ENCODE measurements around the gene FRMPD4. TPM values are rescaled to one million over a fixed set of nuclear protein-coding genes. Genes with fewer than 3 reads are reported as not detected.

The FRMPD4 gene
- total RNA-seq, 1 donor from 2014 or later: 0.54 TPM

GRCh38 chrX:12339921-12340320, 201.6 kb downstream of the FRMPD4 start:
- Mint-ChIP-seq H3K27me3 (ENCODE audit: low read depth, unreplicated experiment) (peaks cover 2% of the 10 kb centered on the region), H3K4me1 (ENCODE audit: low read depth, unreplicated experiment) (no peaks in the 10 kb centered on the region), H3K4me3 (ENCODE audit: unreplicated experiment) (no peak overlapping the region), H3K9me3 (ENCODE audit: unreplicated experiment) (no peaks in the 10 kb centered on the region), H3K36me3 (ENCODE audit: low read depth, unreplicated experiment) (no peaks in the 10 kb centered on the region), H3K27ac (ENCODE audit: unreplicated experiment) (no peak overlapping the region)
- FAIRE-seq: no peak
- H3K4me3 ChIP-seq (ENCODE audit: insufficient read depth, low read depth, low read length): no peak overlapping the region
- H3K4me1 ChIP-seq (ENCODE audit: insufficient read depth, low read length): no peaks in the 10 kb centered on the region
- no peaks in the 10 kb centered on the region for H3K79me2 ChIP-seq (ENCODE audit: insufficient read depth, low read length)
- H4K20me1 ChIP-seq (ENCODE audit: insufficient read depth, low read length): no peaks in the 10 kb centered on the region
- no peak overlapping the region for H2AFZ ChIP-seq (ENCODE audit: low read depth, low read length)
- H3K36me3 ChIP-seq (ENCODE audit: insufficient read depth, low read length): no peaks in the 10 kb centered on the region
- H3K4me2 ChIP-seq (ENCODE audit: low read length): no peak overlapping the region
- H3K27me3 ChIP-seq (ENCODE audit: insufficient read depth, low read length): no peaks in the 10 kb centered on the region
- DNase-seq (ENCODE audit: low read depth): no peak
- no peak overlapping the region for H3K27ac ChIP-seq (ENCODE audit: low read depth, low read length)
- TF ChIP-seq, protein P1, sequence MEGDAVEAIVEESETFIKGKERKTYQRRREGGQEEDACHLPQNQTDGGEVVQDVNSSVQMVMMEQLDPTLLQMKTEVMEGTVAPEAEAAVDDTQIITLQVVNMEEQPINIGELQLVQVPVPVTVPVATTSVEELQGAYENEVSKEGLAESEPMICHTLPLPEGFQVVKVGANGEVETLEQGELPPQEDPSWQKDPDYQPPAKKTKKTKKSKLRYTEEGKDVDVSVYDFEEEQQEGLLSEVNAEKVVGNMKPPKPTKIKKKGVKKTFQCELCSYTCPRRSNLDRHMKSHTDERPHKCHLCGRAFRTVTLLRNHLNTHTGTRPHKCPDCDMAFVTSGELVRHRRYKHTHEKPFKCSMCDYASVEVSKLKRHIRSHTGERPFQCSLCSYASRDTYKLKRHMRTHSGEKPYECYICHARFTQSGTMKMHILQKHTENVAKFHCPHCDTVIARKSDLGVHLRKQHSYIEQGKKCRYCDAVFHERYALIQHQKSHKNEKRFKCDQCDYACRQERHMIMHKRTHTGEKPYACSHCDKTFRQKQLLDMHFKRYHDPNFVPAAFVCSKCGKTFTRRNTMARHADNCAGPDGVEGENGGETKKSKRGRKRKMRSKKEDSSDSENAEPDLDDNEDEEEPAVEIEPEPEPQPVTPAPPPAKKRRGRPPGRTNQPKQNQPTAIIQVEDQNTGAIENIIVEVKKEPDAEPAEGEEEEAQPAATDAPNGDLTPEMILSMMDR (IDR thresholded peaks at IDR 0.05; ENCODE audit: insufficient read depth, low read depth, low read length): no peak
- TF ChIP-seq EZH2 (IDR thresholded peaks at IDR 0.05; ENCODE audit: insufficient read depth, low read length): no peak
- H3K9ac ChIP-seq (ENCODE audit: low read length): no peak overlapping the region
- no peaks in the 10 kb centered on the region for H3K9me3 ChIP-seq (ENCODE audit: insufficient read depth, low read depth, low read length)

DNA sequence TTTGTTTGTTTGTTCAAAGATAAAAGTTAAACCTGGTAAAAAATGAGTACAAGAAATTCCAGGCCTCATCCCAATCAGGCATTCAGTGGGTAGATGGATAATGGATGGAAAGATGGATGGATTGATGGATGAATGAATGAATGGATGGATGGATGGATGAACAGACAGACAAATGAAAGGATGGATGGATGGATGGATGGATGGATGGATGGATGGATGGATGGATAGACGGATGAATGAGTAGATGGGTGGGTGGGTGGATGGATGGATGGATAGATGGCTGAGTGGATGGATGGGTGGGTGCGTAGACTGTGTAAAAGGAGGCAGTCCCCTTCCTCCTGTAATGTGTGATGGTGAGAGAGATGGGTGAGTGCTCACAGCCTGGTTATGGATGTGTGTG, 206.7 kb downstream of the FRMPD4 start:
- no peak overlapping the region for H3K9ac ChIP-seq (ENCODE audit: low read length)
- no peak overlapping the region for H3K4me2 ChIP-seq (ENCODE audit: low read length)
- FAIRE-seq (no peak), DNase-seq (ENCODE audit: low read depth) (no peak)
- H3K27ac ChIP-seq (ENCODE audit: low read depth, low read length): no peak overlapping the region
- no peaks in the 10 kb centered on the region for H3K36me3 ChIP-seq (ENCODE audit: insufficient read depth, low read length)
- H3K4me1 ChIP-seq (ENCODE audit: insufficient read depth, low read length): no peaks in the 10 kb centered on the region
- no peaks in the 10 kb centered on the region for H4K20me1 ChIP-seq (ENCODE audit: insufficient read depth, low read length)
- H3K9me3 Mint-ChIP-seq (ENCODE audit: unreplicated experiment): no peaks in the 10 kb centered on the region
- no peaks in the 10 kb centered on the region for H3K9me3 ChIP-seq (ENCODE audit: insufficient read depth, low read depth, low read length)
- H3K4me3 ChIP-seq (ENCODE audit: insufficient read depth, low read depth, low read length): no peak overlapping the region
- H3K27ac Mint-ChIP-seq (ENCODE audit: unreplicated experiment): no peak overlapping the region
- no peak overlapping the region for H2AFZ ChIP-seq (ENCODE audit: low read depth, low read length)
- no peak for TF ChIP-seq EZH2 (IDR thresholded peaks at IDR 0.05; ENCODE audit: insufficient read depth, low read length)
- TF ChIP-seq, protein P1 (IDR thresholded peaks at IDR 0.05; ENCODE audit: insufficient read depth, low read depth, low read length): no peak
- no peaks in the 10 kb centered on the region for H3K36me3 Mint-ChIP-seq (ENCODE audit: low read depth, unreplicated experiment)
- H3K27me3 ChIP-seq (ENCODE audit: insufficient read depth, low read length): no peaks in the 10 kb centered on the region
- no peaks in the 10 kb centered on the region for H3K4me1 Mint-ChIP-seq (ENCODE audit: low read depth, unreplicated experiment)
- peaks cover 2% of the 10 kb centered on the region for H3K27me3 Mint-ChIP-seq (ENCODE audit: low read depth, unreplicated experiment)
- H3K79me2 ChIP-seq (ENCODE audit: insufficient read depth, low read length): no peaks in the 10 kb centered on the region
- H3K4me3 Mint-ChIP-seq (ENCODE audit: unreplicated experiment): no peak overlapping the region

DNA sequence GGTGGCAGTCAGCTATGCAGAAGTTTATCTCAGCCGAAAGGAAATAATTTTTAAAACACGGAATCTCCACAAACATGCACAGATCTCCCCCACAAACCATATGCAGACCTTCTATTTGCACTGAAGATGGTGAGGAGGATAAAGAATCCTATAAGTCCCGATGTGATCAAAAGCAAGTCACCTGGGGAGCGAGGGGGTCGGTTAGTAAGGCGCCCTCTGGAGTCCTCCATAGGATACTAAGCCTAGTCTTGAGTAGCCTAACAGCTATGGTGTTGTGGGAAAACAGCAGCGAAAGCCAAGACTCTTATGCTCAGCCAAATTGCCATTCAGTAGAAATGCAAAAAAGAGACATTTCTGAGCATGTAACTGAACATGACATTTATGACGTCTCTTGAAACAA, 210.9 kb downstream of the FRMPD4 start:
- Histone ChIP-seq H3K9me3 (ENCODE audit: insufficient read depth, low read depth, low read length) (no peaks in the 10 kb centered on the region), H3K27ac (ENCODE audit: low read depth, low read length) (no peak overlapping the region), H3K4me1 (ENCODE audit: insufficient read depth, low read length) (no peaks in the 10 kb centered on the region), H3K36me3 (ENCODE audit: insufficient read depth, low read length) (no peaks in the 10 kb centered on the region), H2AFZ (ENCODE audit: low read depth, low read length) (no peak overlapping the region), H3K9ac (ENCODE audit: low read length) (no peak overlapping the region), H3K4me2 (ENCODE audit: low read length) (no peak overlapping the region), H4K20me1 (ENCODE audit: insufficient read depth, low read length) (no peaks in the 10 kb centered on the region), H3K27me3 (ENCODE audit: insufficient read depth, low read length) (no peaks in the 10 kb centered on the region), H3K4me3 (ENCODE audit: insufficient read depth, low read depth, low read length) (no peak overlapping the region), H3K79me2 (ENCODE audit: insufficient read depth, low read length) (no peaks in the 10 kb centered on the region)
- no peaks in the 10 kb centered on the region for H3K9me3 Mint-ChIP-seq (ENCODE audit: unreplicated experiment)
- no peaks in the 10 kb centered on the region for H3K27me3 Mint-ChIP-seq (ENCODE audit: low read depth, unreplicated experiment)
- TF ChIP-seq, protein P1 (IDR thresholded peaks at IDR 0.05; ENCODE audit: insufficient read depth, low read depth, low read length): no peak
- no peak for TF ChIP-seq EZH2 (IDR thresholded peaks at IDR 0.05; ENCODE audit: insufficient read depth, low read length)
- no peak overlapping the region for H3K27ac Mint-ChIP-seq (ENCODE audit: unreplicated experiment)
- no peaks in the 10 kb centered on the region for H3K4me1 Mint-ChIP-seq (ENCODE audit: low read depth, unreplicated experiment)
- DNase-seq (ENCODE audit: low read depth) (no peak), FAIRE-seq (no peak)
- H3K36me3 Mint-ChIP-seq (ENCODE audit: low read depth, unreplicated experiment): no peaks in the 10 kb centered on the region
- no peak overlapping the region for H3K4me3 Mint-ChIP-seq (ENCODE audit: unreplicated experiment)

Data from astrocyte (in vitro differentiated cells and primary cell).